Measurements from ENCODE around the gene CYTH2. TPM values are rescaled to one million over a fixed set of nuclear protein-coding genes. Genes with fewer than 3 reads are reported as not detected.

Gene CYTH2
- total and polyA plus RNA-seq, 9 of the 15 experiments (the other 6 are each of a cell fraction or from before 2014, with no cell fraction given): 1.8 to 45.2 (median 23.8) TPM

DNA sequence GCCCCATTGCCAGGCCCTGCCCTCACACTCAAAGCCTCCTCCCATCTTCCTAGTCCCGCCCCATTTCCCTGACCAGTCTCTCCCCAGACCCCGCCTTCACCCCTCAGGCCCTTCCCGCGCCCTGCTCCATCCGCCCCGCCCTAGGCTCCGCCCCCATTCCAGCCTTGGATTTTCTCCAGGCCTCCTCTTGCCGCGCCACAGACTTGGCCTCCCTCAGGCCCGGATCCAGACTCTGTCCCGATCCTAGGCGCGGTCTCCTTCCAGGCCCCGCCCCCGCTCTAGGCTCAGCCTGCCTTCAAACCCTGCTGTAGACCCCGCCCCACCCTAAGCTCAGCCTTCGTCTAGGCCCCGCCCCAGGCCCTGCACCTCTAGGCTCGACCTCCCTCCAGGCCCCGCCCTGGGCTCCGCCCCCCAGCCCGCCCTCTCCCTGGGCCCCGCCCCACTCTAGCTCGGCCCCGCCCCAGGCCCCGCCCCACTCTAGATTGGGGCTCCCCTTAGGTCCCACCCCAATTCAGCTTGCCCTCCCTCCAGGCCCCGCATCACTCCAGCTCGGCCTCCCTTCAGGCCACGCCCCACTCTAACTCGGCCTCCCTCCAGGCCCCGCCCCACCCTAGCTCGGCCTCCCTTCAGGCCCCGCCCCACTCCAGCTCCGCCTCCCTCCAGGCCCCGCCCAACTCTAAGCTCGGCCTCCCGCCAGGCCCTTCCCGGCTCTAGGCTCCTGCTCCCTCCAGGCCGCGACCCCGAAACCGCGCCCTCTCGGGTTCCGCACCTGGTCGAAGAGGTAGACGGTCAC, 24.0 kb downstream of the CYTH2 start (continued):
- TF ChIP-seq POLR2AphosphoS5 (IDR thresholded peaks at IDR 0.05; ENCODE audit: control insufficient read depth, insufficient read depth, low read depth, low read length): peak; percentile 75
- no peak for TF ChIP-seq MIER1 (IDR thresholded peaks at IDR 0.05; ENCODE audit: low read depth)
- TF ChIP-seq, protein P1, sequence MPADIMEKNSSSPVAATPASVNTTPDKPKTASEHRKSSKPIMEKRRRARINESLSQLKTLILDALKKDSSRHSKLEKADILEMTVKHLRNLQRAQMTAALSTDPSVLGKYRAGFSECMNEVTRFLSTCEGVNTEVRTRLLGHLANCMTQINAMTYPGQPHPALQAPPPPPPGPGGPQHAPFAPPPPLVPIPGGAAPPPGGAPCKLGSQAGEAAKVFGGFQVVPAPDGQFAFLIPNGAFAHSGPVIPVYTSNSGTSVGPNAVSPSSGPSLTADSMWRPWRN (IDR thresholded peaks at IDR 0.05; ENCODE audit: low read depth): 0 out of 2 replicates have a peak, but pooled peaks have one; percentile 10
- TF ChIP-seq, protein P2, sequence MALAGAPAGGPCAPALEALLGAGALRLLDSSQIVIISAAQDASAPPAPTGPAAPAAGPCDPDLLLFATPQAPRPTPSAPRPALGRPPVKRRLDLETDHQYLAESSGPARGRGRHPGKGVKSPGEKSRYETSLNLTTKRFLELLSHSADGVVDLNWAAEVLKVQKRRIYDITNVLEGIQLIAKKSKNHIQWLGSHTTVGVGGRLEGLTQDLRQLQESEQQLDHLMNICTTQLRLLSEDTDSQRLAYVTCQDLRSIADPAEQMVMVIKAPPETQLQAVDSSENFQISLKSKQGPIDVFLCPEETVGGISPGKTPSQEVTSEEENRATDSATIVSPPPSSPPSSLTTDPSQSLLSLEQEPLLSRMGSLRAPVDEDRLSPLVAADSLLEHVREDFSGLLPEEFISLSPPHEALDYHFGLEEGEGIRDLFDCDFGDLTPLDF (CRISPR knock-in tag; IDR thresholded peaks at IDR 0.05): 0 out of 2 replicates have a peak, but pooled peaks have one; percentile 71
- TF ChIP-seq ZNF41 (CRISPR knock-in tag; conservative IDR thresholded peaks at IDR 0.05): no peak
- TF ChIP-seq ZNF431 (CRISPR knock-in tag; IDR thresholded peaks at IDR 0.05): no peak
- peak in 1 of 2 experiments; percentile 77; a peak in 2 of 4 replicates for TF ChIP-seq SRF (CRISPR knock-in tag; IDR thresholded peaks at IDR 0.05)
- TF ChIP-seq NRF1 (conservative IDR thresholded peaks at IDR 0.05 in 1 of 2, IDR thresholded peaks at IDR 0.05 in 1 of 2): peak; percentile 20 to 62; a peak in 3 of 4 replicates
- TF ChIP-seq TRIM24 (IDR thresholded peaks at IDR 0.05): no peak; a peak in 1 of 4 replicates
- TF ChIP-seq TEAD1 (CRISPR knock-in tag; IDR thresholded peaks at IDR 0.05): peak in 1 of 2 experiments; percentile 76; a peak in 1 of 4 replicates
- peak; percentile 28; the same call in 1 of the 2 replicates for TF ChIP-seq OTX1 (CRISPR knock-in tag; IDR thresholded peaks at IDR 0.05)
- TF ChIP-seq RBFOX2 (IDR thresholded peaks at IDR 0.05; ENCODE audit: low read depth, low read length): peak; percentile 79
- 0 out of 2 replicates have a peak, but pooled peaks have one; percentile 51 for TF ChIP-seq MYNN (IDR thresholded peaks at IDR 0.05)
- TF ChIP-seq MYNN (CRISPR knock-in tag; IDR thresholded peaks at IDR 0.05): no peak
- peak; percentile 52; the same call in 1 of the 2 replicates for TF ChIP-seq EGR1 (conservative IDR thresholded peaks at IDR 0.05)
- peak; percentile 97 for TF ChIP-seq ZFX (CRISPR knock-in tag; IDR thresholded peaks at IDR 0.05)
- TF ChIP-seq, protein P3, sequence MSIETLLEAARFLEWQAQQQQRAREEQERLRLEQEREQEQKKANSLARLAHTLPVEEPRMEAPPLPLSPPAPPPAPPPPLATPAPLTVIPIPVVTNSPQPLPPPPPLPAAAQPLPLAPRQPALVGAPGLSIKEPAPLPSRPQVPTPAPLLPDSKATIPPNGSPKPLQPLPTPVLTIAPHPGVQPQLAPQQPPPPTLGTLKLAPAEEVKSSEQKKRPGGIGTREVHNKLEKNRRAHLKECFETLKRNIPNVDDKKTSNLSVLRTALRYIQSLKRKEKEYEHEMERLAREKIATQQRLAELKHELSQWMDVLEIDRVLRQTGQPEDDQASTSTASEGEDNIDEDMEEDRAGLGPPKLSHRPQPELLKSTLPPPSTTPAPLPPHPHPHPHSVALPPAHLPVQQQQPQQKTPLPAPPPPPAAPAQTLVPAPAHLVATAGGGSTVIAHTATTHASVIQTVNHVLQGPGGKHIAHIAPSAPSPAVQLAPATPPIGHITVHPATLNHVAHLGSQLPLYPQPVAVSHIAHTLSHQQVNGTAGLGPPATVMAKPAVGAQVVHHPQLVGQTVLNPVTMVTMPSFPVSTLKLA (conservative IDR thresholded peaks at IDR 0.05): no peak
- 0 out of 2 replicates have a peak, but pooled peaks have one; percentile 31 for TF ChIP-seq TEAD4 (IDR thresholded peaks at IDR 0.05; ENCODE audit: low read length)
- no peak for TF ChIP-seq TEAD4 (CRISPR knock-in tag; IDR thresholded peaks at IDR 0.05; ENCODE audit: borderline replicate concordance)
- TF ChIP-seq, protein P4, sequence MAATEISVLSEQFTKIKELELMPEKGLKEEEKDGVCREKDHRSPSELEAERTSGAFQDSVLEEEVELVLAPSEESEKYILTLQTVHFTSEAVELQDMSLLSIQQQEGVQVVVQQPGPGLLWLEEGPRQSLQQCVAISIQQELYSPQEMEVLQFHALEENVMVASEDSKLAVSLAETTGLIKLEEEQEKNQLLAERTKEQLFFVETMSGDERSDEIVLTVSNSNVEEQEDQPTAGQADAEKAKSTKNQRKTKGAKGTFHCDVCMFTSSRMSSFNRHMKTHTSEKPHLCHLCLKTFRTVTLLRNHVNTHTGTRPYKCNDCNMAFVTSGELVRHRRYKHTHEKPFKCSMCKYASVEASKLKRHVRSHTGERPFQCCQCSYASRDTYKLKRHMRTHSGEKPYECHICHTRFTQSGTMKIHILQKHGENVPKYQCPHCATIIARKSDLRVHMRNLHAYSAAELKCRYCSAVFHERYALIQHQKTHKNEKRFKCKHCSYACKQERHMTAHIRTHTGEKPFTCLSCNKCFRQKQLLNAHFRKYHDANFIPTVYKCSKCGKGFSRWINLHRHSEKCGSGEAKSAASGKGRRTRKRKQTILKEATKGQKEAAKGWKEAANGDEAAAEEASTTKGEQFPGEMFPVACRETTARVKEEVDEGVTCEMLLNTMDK (IDR thresholded peaks at IDR 0.05; ENCODE audit: borderline replicate concordance, insufficient read depth, low read depth, low read length, poor library complexity, severe bottlenecking): no peak

Measured in K562 (cell line).